Nephron progenitor cell (in vitro differentiated cells): ENCODE data around the gene GRPEL1.

Source experiments
- DNase-seq: peaks from one replicate; pipeline ENCODE4 v3.0.0; 2021
- H3K27ac Mint-ChIP-seq: 2 replicates; pipeline ENCODE4 v1.8.0; 2021; ENCODE audit warnings: mild to moderate bottlenecking, moderate library complexity, mixed read lengths
- H3K27me3 Mint-ChIP-seq: 2 replicates; pipeline ENCODE4 v1.8.0; 2021; ENCODE audit warnings: mild to moderate bottlenecking, low read depth, mixed read lengths; ENCODE audit not compliant: poor library complexity
- H3K36me3 Mint-ChIP-seq: 2 replicates; pipeline ENCODE4 v1.8.0; 2021; ENCODE audit warnings: low read depth, mixed read lengths
- H3K4me1 Mint-ChIP-seq: 2 replicates; pipeline ENCODE4 v1.8.0; 2021; ENCODE audit warnings: mixed read lengths
- H3K4me3 Mint-ChIP-seq: 2 replicates; pipeline ENCODE4 v1.8.0; 2021; ENCODE audit warnings: mild to moderate bottlenecking, moderate library complexity, mixed read lengths
- H3K9me3 Mint-ChIP-seq: 2 replicates; pipeline ENCODE4 v1.8.0; 2021; ENCODE audit warnings: mild to moderate bottlenecking, moderate library complexity, mixed read lengths
- TF ChIP-seq, protein P1 (sequence below): fragments of 200-600 bp; sonication (generic); IDR thresholded peaks from 2 replicates; pipeline ENCODE4 v1.5.0; 2021; ENCODE audit warnings: antibody characterized with exemption

The GRPEL1 gene

GRCh38 chr4:7048642-7049041, 19.2 kb downstream of the GRPEL1 start:
- peaks cover 57% of the 10 kb centered on the region for H3K4me1 Mint-ChIP-seq
- DNase-seq: no peak
- no peak overlapping the region for H3K27ac Mint-ChIP-seq
- H3K27me3 Mint-ChIP-seq: no peaks in the 10 kb centered on the region
- peaks cover 4% of the 10 kb centered on the region for H3K36me3 Mint-ChIP-seq
- H3K4me3 Mint-ChIP-seq: no peak overlapping the region
- H3K9me3 Mint-ChIP-seq: no peaks in the 10 kb centered on the region
- TF ChIP-seq, protein P1, sequence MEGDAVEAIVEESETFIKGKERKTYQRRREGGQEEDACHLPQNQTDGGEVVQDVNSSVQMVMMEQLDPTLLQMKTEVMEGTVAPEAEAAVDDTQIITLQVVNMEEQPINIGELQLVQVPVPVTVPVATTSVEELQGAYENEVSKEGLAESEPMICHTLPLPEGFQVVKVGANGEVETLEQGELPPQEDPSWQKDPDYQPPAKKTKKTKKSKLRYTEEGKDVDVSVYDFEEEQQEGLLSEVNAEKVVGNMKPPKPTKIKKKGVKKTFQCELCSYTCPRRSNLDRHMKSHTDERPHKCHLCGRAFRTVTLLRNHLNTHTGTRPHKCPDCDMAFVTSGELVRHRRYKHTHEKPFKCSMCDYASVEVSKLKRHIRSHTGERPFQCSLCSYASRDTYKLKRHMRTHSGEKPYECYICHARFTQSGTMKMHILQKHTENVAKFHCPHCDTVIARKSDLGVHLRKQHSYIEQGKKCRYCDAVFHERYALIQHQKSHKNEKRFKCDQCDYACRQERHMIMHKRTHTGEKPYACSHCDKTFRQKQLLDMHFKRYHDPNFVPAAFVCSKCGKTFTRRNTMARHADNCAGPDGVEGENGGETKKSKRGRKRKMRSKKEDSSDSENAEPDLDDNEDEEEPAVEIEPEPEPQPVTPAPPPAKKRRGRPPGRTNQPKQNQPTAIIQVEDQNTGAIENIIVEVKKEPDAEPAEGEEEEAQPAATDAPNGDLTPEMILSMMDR: no peak

DNA sequence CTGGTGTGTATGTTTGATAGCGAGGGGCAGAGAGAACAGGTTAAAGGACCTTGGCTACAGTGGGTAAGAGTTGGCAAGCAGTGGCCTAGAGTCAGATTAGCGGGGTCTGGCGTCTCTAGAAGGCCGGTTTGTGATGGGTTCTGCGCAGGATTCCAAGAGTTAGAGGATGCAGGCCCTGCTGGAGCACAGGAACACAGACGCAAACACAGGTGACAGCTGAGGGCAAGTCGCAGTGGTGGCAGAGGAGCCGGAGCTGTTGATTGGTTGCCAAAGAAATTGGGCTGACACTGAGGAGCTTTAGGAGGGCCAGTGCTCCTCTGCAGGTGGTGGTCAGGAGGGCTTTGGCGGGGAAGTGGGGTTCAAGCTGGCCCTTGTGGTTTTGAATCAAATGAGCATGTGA, 20.9 kb downstream of the GRPEL1 start:
- no peak for DNase-seq
- Mint-ChIP-seq H3K9me3 (no peaks in the 10 kb centered on the region), H3K4me3 (no peak overlapping the region), H3K27me3 (peaks cover 5% of the 10 kb centered on the region), H3K36me3 (peaks cover 3% of the 10 kb centered on the region), H3K4me1 (peaks cover 52% of the 10 kb centered on the region), H3K27ac (peak overlapping the region; percentile 76)
- TF ChIP-seq, protein P1: no peak

- peaks cover 12% of the 10 kb centered on the region for H3K27me3 Mint-ChIP-seq
- no peaks in the 10 kb centered on the region for H3K9me3 Mint-ChIP-seq
- peak overlapping the region; percentile 86 for H3K4me3 Mint-ChIP-seq
- DNase-seq: no peak
- peaks cover 3% of the 10 kb centered on the region for H3K36me3 Mint-ChIP-seq
- TF ChIP-seq, protein P1: no peak
- H3K27ac Mint-ChIP-seq: peak overlapping the region; percentile 76
- H3K4me1 Mint-ChIP-seq: peaks cover 59% of the 10 kb centered on the region
Observed at GRCh38 chr4:7045961-7046921, 21.6 kb downstream of the GRPEL1 start.

GRCh38 chr4:7045553-7045952, 22.3 kb downstream of the GRPEL1 start:
- H3K27me3 Mint-ChIP-seq: peaks cover 19% of the 10 kb centered on the region
- TF ChIP-seq, protein P1: no peak
- peak overlapping the region; percentile 86 for H3K4me3 Mint-ChIP-seq
- H3K9me3 Mint-ChIP-seq: no peaks in the 10 kb centered on the region
- DNase-seq: no peak
- peak overlapping the region; percentile 30 for H3K27ac Mint-ChIP-seq
- H3K4me1 Mint-ChIP-seq: peaks cover 57% of the 10 kb centered on the region
- H3K36me3 Mint-ChIP-seq: peaks cover 3% of the 10 kb centered on the region

GRCh38 chr4:7044137-7044930, 23.5 kb downstream of the GRPEL1 start:
- DNase-seq: no peak
- Mint-ChIP-seq H3K36me3 (peaks cover 3% of the 10 kb centered on the region), H3K4me3 (peak overlapping the region; percentile 86), H3K27me3 (peaks cover 23% of the 10 kb centered on the region), H3K27ac (no peak overlapping the region), H3K9me3 (no peaks in the 10 kb centered on the region), H3K4me1 (peaks cover 57% of the 10 kb centered on the region)
- TF ChIP-seq, protein P1: no peak
